ENCODE data around the gene MOV10L1.
"Not testable (repeated sequence)": the region's sequence is repeated elsewhere in the genome, so short reads cannot be mapped to it uniquely, and the experiment has no call there.

The MOV10L1 gene

DNA sequence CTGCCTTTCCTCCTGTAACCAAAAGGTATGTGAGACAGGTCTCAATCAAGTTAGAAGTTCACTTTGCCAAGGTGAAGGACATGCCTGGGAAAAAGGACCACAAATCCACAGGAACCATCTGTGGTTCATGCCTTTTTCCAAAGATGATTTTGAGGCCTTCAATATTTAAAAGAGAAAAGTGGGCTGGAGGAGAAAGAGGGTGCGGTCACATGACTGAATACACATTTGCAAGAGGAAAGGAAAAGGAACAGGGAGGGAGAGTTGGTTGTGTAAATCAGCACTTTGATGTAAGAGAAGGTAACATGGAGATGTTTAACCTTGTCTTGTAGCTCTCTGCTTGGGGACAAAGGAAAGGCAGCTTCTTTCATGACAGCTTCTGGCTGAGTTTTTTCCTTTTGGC is 21.2 kb downstream of the MOV10L1 start:
- no peak for DNase-seq

DNA sequence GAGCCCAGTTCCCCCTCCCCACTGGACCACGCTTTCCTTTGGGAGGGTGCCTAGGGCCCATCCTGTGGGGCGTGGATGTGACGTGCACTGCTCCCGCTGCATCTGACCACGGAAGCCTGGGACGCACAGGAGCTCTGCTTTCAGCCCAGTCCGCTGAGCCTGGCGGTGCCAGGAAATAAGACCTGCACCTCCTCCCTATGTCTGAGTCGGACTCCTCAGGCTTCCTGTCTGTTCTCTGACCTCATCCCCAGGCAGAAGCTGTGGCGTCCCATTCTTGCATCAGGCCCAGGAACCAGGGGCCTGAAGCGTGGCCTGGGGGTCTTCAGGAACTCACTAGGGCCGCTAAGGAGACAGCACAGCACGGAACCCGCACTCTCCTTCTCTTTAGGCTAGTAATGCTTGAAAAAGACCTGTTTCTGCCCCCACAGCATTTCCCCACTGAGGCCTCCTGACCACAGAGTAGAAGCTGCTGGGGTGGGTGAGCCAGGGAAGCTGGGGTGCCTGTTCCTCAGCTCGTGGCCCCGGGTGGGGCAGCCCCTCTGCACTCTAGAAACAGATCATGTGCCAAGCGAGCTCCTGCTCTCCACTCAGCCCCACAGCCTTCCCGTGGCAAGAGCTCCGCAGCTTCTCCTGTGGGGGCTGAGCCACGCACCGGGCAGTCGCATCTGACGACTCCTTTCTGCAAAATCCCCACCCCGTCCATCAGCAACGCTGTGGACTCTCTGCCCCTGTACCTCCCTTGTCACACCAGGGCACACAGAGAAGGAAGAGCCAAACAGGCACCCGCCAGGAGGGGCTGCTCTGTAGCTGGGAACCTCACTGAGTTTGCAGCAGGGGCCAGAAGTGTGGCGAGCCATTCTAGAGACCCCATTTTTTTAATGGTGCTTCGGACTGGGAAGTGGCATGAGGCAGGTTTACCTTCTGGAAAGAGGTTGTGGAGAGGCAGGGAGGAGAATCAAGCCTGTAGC is 22.6 kb downstream of the MOV10L1 start:
- DNase-seq = no peak

- DNase-seq = no peak
Observed at GRCh38 chr22:50114221-50115021, 24.6 kb downstream of the MOV10L1 start.

DNA sequence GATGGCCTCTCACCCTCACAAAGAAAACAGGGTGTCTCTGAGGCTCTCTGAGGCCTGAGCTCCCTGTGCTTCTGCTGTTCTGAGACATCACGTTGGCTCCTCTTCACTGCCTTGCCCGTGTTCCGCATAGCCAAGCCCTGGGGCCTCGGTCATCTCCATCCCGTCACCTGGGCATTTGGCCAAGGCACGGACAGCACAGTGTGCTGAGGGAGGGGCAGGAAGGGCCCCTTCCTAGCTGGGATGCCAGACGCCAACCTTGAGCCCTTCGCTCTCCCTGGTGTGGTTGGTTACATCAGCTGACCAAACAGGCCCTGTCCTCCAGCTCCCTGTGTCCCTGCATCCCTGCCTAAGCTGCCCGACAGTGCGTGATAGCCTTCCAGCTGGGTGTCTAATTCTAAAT is 25.9 kb downstream of the MOV10L1 start:
- DNase-seq = no peak

DNA sequence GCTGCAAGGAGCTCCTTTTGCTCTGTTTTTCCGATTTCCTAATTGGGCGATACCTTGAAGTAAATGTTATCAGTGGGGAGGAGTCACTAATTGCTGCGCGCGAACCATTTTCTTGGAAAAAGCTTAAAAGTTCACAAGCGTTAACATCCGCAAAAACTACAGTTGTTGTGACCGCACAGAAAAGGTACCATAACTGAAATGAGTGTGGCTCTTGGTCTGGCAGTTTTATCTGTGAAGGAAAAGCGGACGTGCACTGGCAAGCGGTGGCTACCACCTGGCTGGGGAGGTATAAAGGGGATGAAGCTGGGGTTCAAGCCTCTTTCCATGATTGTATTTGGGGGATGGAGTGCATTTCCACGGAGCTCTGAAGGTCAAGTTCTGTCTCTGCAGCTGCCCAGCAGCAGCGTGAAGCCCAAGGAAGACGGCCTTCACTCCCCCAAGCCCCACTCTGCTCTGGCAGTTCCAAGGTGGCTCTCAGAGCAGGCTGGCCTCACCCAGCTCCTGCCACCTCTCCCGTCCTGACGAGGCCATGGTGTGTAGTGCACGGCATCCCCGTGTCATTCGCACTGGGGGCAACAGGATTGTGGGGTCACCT is 27.5 kb downstream of the MOV10L1 start:
- DNase-seq = no peak

GRCh38 chr22:50118129-50118528 is 28.3 kb downstream of the MOV10L1 start:
- no peak for DNase-seq

DNA sequence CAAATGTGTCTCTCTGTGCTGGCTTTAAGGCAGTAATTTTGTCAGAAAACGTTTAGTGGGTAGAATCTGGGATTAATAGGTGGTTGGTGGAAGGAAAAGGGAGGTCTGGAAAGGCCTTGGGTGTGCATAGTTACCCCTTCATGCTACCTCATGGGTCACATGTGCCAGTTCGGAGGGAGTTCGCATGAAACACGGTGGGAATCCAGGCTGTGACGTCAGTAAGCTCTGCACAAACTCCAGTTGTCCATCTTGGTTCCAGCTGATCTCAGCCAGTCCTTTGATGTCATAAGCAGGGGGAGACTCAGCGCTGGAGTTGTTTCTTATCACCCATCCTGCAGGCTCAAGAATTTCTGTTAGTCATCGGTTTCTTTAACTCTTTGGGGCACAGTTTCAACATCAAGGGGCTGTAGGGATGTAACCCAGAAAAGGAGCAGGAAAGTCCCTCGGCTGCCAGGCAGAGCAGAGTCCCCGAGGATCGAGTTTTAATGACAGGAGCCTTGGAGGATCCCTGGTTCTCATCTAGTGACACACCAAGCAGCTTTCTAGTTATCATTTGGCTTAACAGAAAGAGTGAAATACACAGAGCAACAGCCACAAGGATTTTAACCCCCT is 28.9 kb downstream of the MOV10L1 start:
- DNase-seq = no peak

GRCh38 chr22:50119169-50119767 is 29.5 kb downstream of the MOV10L1 start:
- no peak for DNase-seq

DNA sequence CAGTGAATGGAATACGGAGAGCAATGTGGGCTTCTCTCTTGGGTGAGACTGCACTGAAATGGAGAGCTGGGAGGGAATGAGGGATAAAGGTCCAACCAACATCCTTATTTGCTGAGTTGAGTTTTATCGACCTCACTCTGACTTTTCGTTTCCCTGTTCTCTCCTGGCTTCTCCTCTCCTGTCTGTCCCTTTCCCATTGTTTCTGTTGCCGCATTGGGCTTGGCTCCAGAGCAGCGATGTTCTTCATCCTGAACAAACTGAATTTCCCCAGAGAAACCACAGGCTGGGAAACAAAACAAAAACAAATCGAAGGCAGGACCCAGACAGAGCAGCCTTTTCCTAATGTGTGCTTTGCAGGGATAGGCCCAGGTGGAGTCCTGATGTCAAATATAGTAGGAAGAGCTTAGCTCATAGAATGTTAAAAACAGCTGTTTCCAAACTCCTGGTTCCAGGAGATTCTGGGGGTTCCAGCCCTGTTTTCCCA is 30.0 kb downstream of the MOV10L1 start:
- no peak for DNase-seq

GRCh38 chr22:50121202-50121740 is 31.5 kb downstream of the MOV10L1 start:
- no peak for DNase-seq

DNA sequence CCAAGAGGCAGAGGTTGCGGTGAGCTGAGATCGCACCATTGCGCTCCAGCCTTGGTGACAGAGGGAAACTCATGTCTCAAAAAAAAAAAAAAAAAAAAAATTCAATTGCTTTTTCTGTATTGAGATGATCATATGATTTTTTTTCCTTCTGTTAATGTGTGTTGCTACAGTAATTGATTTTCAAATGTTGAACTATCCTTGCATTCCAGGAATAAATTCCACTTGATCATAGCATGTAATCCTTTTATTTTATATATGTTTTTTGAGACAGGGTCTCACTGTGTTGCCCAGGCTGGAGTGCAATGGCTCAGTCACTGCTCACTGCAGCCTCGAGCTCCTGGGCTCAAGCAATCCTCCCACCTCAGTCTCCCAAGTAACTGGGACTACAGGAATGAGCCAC is 33.3 kb downstream of the MOV10L1 start:
- DNase-seq = no peak

GRCh38 chr22:50125029-50125428 is 35.2 kb downstream of the MOV10L1 start:
- DNase-seq = no peak

GRCh38 chr22:50129121-50129736 is 39.4 kb downstream of the MOV10L1 start:
- no peak for DNase-seq

DNA sequence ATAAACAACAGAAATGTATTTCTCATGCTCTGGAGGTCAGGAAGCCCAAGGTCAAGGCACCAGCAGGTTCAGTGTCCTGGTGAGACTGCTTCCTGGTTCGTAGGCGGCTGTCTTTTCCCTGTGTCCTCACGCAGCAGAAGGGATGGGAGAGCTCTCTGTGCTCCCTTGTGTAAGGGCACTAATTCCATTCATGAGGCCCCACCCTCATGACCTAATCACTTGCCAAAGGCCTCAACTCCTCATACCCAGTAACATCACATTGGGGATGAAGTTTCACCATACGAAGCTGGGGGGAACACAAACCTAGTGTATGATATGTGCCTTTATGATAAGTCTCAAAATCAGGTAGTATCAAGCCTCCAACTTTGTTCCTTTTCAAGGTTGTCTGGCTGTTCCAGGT is 42.1 kb downstream of the MOV10L1 start:
- DNase-seq = no peak

DNA sequence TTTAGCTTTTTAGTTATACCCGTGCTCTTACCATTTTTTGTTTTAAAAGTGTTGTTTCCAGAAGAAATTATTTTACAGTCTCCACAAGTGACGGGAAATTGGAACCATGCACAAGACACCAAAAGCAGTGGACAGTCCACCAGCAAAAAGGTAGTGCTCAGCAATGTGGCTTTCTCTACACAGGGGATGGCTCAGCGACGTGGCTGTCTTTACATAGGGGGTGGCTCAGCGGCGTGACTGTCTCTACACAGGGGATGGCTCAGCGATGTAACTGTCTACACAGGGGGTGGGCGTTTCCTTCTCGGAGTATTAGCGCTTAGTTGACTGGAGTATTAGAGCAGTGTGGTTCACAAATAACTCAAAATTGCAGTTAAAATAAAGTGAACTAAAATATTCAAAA is 44.7 kb downstream of the MOV10L1 start:
- DNase-seq = no peak

DNA sequence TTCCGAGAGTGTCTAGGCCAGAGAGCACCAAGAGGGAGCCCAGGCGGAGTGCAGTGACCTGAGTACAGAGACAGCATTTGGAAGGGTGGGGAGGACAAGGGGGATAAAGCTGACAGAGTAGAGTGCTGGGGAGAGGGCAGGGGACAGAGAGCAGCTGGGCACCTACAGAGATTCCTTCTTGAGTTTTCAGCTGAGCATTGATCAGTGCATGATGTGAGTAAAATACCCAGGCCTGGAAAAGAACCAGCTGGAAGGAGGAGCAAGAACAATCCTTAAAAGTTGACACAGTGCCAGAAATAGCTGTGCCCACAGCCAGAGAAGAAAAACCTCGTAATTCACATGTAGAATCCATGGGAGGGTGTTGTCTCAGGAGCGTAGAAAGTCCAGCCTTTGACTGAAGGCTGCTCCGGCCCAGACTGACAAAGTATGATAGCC is 46.8 kb downstream of the MOV10L1 start:
- DNase-seq = no peak

DNA sequence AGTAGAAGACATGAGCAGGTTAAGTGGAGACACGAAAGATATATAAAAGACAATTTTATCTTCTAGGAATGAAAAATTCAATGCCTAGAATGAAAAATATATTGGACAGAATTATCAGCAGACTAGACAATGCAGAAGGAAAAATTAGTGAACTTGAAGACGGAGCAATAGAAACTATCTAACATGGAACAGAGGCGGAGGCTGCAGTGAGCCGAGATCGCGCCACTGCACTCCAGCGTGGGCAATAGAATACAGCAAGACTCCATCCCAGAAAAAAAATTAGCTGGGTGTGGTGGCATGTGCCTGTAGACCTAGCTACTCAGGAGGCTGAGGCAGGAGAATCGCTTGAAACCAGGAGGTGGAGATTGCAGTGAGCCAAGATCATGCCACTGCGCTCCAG is 47.5 kb downstream of the MOV10L1 start:
- not testable (repeated sequence) for DNase-seq

GRCh38 chr22:50138041-50138440 is 48.2 kb downstream of the MOV10L1 start:
- DNase-seq = no peak

GRCh38 chr22:50138988-50139387 is 49.2 kb downstream of the MOV10L1 start:
- no peak for DNase-seq

- no peak for DNase-seq
Observed at GRCh38 chr22:50139843-50140415, 50.1 kb downstream of the MOV10L1 start.

DNA sequence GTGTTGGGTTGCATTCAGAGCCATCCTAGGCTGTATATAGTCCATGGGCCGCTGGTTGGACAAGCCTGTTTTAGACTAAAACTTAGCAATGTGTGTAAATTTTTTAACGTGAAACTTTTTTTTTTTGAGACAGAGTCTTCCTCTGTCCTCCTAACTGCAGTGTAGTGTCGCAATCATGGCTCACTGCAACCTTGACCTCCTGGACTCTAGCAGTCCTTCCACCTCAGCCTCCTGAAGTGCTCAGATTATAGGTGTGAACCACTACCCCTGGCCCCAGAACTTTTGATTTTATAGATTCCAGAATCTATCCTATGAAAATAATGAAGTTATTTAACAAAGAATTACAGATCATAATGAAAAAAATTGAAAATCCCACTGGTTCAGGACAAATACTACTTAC is 50.8 kb downstream of the MOV10L1 start:
- no peak for DNase-seq
